ENCODE results near the gene PPP2R5D.

Gene PPP2R5D

DNA sequence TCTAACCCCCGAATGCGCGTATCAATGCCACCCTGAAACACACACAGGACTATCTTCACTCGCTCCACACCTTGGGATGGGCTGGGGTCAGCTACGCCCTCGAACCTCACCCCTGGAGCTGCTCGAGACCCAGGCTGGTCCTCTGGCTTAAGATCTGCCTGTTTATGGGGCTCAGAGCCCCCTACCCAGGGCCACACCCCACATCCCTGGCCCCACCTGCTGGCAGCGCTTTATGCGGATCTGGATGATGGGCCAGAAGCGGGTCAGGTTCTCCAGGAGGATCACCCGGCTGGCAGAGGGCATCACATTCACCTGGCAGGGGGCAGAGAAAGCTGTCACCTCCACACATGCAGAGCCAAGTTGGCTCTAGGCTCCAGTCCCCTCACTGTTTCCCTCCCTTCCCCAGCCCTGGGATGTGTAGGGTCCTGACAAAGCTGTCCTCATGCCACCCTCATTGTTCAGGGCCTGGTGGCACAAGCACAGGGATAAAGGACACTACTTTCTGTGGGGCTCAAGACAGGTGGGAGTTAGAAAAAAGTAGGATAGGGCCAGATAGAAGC is 61.1 kb downstream of the PPP2R5D start:
- no peak for DNase-seq (ENCODE audit: low read depth)
- TF ChIP-seq, protein P1, sequence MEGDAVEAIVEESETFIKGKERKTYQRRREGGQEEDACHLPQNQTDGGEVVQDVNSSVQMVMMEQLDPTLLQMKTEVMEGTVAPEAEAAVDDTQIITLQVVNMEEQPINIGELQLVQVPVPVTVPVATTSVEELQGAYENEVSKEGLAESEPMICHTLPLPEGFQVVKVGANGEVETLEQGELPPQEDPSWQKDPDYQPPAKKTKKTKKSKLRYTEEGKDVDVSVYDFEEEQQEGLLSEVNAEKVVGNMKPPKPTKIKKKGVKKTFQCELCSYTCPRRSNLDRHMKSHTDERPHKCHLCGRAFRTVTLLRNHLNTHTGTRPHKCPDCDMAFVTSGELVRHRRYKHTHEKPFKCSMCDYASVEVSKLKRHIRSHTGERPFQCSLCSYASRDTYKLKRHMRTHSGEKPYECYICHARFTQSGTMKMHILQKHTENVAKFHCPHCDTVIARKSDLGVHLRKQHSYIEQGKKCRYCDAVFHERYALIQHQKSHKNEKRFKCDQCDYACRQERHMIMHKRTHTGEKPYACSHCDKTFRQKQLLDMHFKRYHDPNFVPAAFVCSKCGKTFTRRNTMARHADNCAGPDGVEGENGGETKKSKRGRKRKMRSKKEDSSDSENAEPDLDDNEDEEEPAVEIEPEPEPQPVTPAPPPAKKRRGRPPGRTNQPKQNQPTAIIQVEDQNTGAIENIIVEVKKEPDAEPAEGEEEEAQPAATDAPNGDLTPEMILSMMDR (conservative IDR thresholded peaks at IDR 0.05; ENCODE audit: low read depth, low read length), result no peak
- no peak overlapping the region for H3K4me3 ChIP-seq (ENCODE audit: low read depth, low read length)

- no peak overlapping the region for H3K4me3 ChIP-seq (ENCODE audit: low read depth, low read length)
- no peak for DNase-seq (ENCODE audit: low read depth)
- TF ChIP-seq, protein P1 (conservative IDR thresholded peaks at IDR 0.05; ENCODE audit: low read depth, low read length), result no peak
Observed at GRCh38 chr6:43047998-43048397, 63.6 kb downstream of the PPP2R5D start.

- TF ChIP-seq, protein P1 (conservative IDR thresholded peaks at IDR 0.05; ENCODE audit: low read depth, low read length), result no peak
- no peak overlapping the region for H3K4me3 ChIP-seq (ENCODE audit: low read depth, low read length)
- no peak for DNase-seq (ENCODE audit: low read depth)
Observed at GRCh38 chr6:43050981-43051380, 66.6 kb downstream of the PPP2R5D start.

- H3K4me3 ChIP-seq (ENCODE audit: low read depth, low read length), result peak overlapping the region; percentile 83
- TF ChIP-seq, protein P1 (conservative IDR thresholded peaks at IDR 0.05; ENCODE audit: low read depth, low read length), result no peak
Observed at GRCh38 chr6:43052225-43052841, 68.0 kb downstream of the PPP2R5D start.

DNA sequence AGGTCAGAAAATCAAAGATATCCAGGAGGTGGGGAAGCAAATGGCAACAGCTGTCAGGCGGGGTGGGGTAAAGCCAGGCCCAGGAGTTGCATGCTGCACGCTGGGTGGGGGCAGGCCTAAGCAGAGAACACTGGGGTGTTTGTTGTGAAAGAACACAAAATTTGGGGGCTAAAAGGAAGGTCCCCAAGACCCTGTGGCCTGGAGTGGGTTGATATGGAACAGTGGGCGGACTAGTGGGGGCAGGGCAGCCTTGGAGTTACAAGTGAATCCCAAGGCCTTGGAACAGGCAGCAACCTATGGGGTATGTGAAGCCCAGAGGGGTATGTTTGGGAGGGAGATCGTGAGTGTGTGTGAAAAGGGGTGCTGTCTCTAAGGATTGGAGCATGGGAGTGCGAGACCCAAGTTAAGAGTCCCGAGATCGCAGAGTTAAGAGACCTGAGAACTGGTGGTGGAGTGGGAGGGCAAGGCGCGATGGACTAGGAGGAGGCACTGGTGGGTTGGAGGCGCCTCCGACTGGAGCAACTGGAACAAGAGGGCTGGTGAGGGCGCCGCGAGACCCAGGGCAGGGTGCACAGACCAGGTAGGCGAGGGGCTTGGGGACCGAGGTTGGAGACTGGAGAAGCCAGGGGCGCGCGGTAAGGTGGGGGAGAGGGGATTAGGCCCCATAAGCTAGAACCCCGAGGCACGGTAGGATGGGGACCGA is 68.6 kb downstream of the PPP2R5D start:
- peak; percentile 52 for DNase-seq (ENCODE audit: low read depth)
- TF ChIP-seq, protein P1 (conservative IDR thresholded peaks at IDR 0.05; ENCODE audit: low read depth, low read length), result no peak
- H3K4me3 ChIP-seq (ENCODE audit: low read depth, low read length), result peak overlapping the region; percentile 83

More at GRCh38 chr6:43052225-43052841, 68.0 kb downstream of the PPP2R5D start:
- no peak for DNase-seq (ENCODE audit: low read depth)

DNA sequence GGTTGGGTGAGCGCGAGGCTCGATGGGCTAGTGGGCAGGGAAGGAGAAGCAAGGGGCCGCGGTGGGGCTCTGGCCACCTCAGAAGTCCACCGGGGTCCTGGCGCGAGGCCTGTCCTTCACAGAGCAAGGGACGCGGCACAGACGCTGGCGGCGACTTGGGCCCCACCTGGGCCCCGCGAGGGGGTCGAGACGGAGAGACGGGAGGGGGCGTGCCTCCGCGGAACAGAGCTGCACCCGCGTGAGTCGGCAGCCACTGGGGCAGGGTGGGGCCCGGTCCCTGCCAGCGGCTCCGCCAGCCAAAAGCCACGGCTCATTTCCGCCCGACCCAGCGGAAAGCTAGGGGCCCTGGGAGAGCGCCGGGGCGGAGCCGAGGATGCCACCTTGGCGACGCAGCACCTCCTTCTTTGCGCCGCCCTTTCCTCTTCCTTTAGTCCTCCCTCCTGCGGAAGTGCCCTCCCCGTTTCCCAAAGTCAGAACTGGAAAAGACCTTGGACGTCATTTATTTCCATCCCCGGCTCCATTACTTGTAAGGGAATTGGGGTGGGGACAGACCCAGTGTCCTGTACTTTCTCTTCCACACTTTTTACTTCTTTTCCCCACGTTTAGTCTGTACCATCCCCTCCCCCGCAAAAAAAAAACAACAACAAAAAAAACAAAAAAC is 69.3 kb downstream of the PPP2R5D start, which contains the start of gene CUL7:
Gene CUL7, minus strand, starts transcription at position 307 of the 661 bp plus-strand sequence. CDS start 1,063 bp downstream, outside the sequence.
- TF ChIP-seq, protein P1 (conservative IDR thresholded peaks at IDR 0.05; ENCODE audit: low read depth, low read length), result no peak
- H3K4me3 ChIP-seq (ENCODE audit: low read depth, low read length), result peak within 1 kb of the TSS; percentile 83
- DNase-seq (ENCODE audit: low read depth), result peak; percentile 94
